ENCODE measurements around the gene RNF212.

The RNF212 gene

DNA sequence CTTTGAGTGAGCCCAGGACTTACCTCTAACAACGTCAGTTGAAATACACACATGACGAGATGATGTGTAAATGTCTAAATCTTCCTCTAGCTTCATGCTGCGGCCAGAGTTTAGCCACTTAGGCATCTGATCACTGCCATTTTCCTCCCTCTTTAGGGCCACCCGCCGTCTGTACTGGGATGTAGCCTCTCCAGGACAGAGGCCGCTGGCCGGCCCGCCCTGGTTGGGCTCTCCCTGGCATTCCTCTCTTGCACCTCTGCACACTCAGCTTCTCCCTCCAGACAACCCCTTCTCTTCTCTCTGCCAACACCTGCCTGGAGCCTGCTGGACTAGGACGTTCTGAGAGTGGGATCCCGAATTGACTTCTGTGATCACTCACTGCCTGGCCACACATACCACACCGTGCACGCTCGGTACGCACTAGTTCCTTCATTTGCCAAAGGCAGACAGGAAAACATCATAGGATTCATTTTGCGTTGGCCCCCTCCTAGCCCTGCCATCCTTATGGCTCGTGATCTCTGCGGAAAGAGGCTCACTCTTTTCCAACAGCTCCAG is 33.6 kb downstream of the RNF212 start:
- no peak overlapping the region for H3K9ac ChIP-seq (ENCODE audit: low read length)
- no peak overlapping the region for H3K4me3 ChIP-seq (ENCODE audit: low read depth, low read length)
- H3K36me3 ChIP-seq (ENCODE audit: control insufficient read depth, insufficient read depth, low read length) = no peaks in the 10 kb centered on the region
- no peaks in the 10 kb centered on the region for H3K9me3 ChIP-seq (ENCODE audit: control insufficient read depth, insufficient read depth, low read depth, low read length)
- H3K27ac ChIP-seq (ENCODE audit: low read depth, low read length) = no peak overlapping the region
- no peaks in the 10 kb centered on the region; the same call in 1 of the 2 replicates for H3K27me3 ChIP-seq (ENCODE audit: control insufficient read depth, insufficient read depth, low read length)
- no peaks in the 10 kb centered on the region for H3K4me1 ChIP-seq (ENCODE audit: control insufficient read depth, insufficient read depth, low read length)

GRCh38 chr4:1078490-1078889 is 34.9 kb downstream of the RNF212 start:
- Histone ChIP-seq H3K27me3 (ENCODE audit: control insufficient read depth, insufficient read depth, low read length) (peaks cover 6% of the 10 kb centered on the region; the same call in 1 of the 2 replicates), H3K27ac (ENCODE audit: low read depth, low read length) (no peak overlapping the region), H3K9ac (ENCODE audit: low read length) (no peak overlapping the region), H3K36me3 (ENCODE audit: control insufficient read depth, insufficient read depth, low read length) (no peaks in the 10 kb centered on the region), H3K9me3 (ENCODE audit: control insufficient read depth, insufficient read depth, low read depth, low read length) (no peaks in the 10 kb centered on the region), H3K4me1 (ENCODE audit: control insufficient read depth, insufficient read depth, low read length) (no peaks in the 10 kb centered on the region), H3K4me3 (ENCODE audit: low read depth, low read length) (no peak overlapping the region)

- Histone ChIP-seq H3K4me1 (ENCODE audit: control insufficient read depth, insufficient read depth, low read length) (no peaks in the 10 kb centered on the region), H3K9me3 (ENCODE audit: control insufficient read depth, insufficient read depth, low read depth, low read length) (no peaks in the 10 kb centered on the region), H3K36me3 (ENCODE audit: control insufficient read depth, insufficient read depth, low read length) (no peaks in the 10 kb centered on the region), H3K27ac (ENCODE audit: low read depth, low read length) (no peak overlapping the region), H3K4me3 (ENCODE audit: low read depth, low read length) (no peak overlapping the region), H3K9ac (ENCODE audit: low read length) (no peak overlapping the region), H3K27me3 (ENCODE audit: control insufficient read depth, insufficient read depth, low read length) (peaks cover 6% of the 10 kb centered on the region; the same call in 1 of the 2 replicates)
Observed at GRCh38 chr4:1077711-1078477, 35.5 kb downstream of the RNF212 start.

- Histone ChIP-seq H3K4me1 (ENCODE audit: control insufficient read depth, insufficient read depth, low read length) (no peaks in the 10 kb centered on the region), H3K9me3 (ENCODE audit: control insufficient read depth, insufficient read depth, low read depth, low read length) (0 out of 2 replicates have a peak, but pooled peaks cover 2% of the 10 kb centered on the region), H3K9ac (ENCODE audit: low read length) (no peak overlapping the region), H3K27ac (ENCODE audit: low read depth, low read length) (no peak overlapping the region), H3K27me3 (ENCODE audit: control insufficient read depth, insufficient read depth, low read length) (peaks cover 6% of the 10 kb centered on the region; the same call in 1 of the 2 replicates), H3K4me3 (ENCODE audit: low read depth, low read length) (no peak overlapping the region), H3K36me3 (ENCODE audit: control insufficient read depth, insufficient read depth, low read length) (no peaks in the 10 kb centered on the region)
Observed at GRCh38 chr4:1075809-1076699, 37.3 kb downstream of the RNF212 start.

DNA sequence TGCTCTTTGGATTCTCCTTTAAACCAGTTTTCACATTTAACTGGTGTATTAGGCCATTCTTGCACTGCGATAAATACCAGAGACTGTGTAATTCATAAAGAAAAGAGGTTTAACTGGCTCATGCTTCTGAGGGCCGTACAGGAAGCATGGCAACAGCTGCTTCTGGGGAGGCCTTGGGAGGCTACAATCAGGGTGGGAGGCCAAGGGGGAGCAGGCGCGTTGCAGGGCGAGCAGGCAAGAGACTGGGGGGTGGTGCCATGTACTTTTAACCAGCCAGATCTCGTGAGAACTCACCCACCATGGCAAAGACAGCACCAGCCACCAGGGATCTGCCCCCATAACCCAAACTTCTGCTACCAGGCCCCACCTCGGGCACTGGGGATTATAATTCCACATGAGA is 38.1 kb downstream of the RNF212 start:
- no peak overlapping the region for H3K9ac ChIP-seq (ENCODE audit: low read length)
- peaks cover 6% of the 10 kb centered on the region; the same call in 1 of the 2 replicates for H3K27me3 ChIP-seq (ENCODE audit: control insufficient read depth, insufficient read depth, low read length)
- no peaks in the 10 kb centered on the region for H3K4me1 ChIP-seq (ENCODE audit: control insufficient read depth, insufficient read depth, low read length)
- no peak overlapping the region for H3K4me3 ChIP-seq (ENCODE audit: low read depth, low read length)
- H3K27ac ChIP-seq (ENCODE audit: low read depth, low read length) = no peak overlapping the region
- 0 out of 2 replicates have a peak, but pooled peaks cover 2% of the 10 kb centered on the region for H3K9me3 ChIP-seq (ENCODE audit: control insufficient read depth, insufficient read depth, low read depth, low read length)
- H3K36me3 ChIP-seq (ENCODE audit: control insufficient read depth, insufficient read depth, low read length) = no peaks in the 10 kb centered on the region

- H3K27me3 ChIP-seq (ENCODE audit: control insufficient read depth, insufficient read depth, low read length) = peaks cover 6% of the 10 kb centered on the region; the same call in 1 of the 2 replicates
- no peaks in the 10 kb centered on the region for H3K4me1 ChIP-seq (ENCODE audit: control insufficient read depth, insufficient read depth, low read length)
- no peak overlapping the region for H3K9ac ChIP-seq (ENCODE audit: low read length)
- no peak overlapping the region for H3K4me3 ChIP-seq (ENCODE audit: low read depth, low read length)
- H3K9me3 ChIP-seq (ENCODE audit: control insufficient read depth, insufficient read depth, low read depth, low read length) = 0 out of 2 replicates have a peak, but pooled peaks cover 2% of the 10 kb centered on the region
- H3K27ac ChIP-seq (ENCODE audit: low read depth, low read length) = no peak overlapping the region
- no peaks in the 10 kb centered on the region for H3K36me3 ChIP-seq (ENCODE audit: control insufficient read depth, insufficient read depth, low read length)
Observed at GRCh38 chr4:1074077-1074476, 39.3 kb downstream of the RNF212 start.

DNA sequence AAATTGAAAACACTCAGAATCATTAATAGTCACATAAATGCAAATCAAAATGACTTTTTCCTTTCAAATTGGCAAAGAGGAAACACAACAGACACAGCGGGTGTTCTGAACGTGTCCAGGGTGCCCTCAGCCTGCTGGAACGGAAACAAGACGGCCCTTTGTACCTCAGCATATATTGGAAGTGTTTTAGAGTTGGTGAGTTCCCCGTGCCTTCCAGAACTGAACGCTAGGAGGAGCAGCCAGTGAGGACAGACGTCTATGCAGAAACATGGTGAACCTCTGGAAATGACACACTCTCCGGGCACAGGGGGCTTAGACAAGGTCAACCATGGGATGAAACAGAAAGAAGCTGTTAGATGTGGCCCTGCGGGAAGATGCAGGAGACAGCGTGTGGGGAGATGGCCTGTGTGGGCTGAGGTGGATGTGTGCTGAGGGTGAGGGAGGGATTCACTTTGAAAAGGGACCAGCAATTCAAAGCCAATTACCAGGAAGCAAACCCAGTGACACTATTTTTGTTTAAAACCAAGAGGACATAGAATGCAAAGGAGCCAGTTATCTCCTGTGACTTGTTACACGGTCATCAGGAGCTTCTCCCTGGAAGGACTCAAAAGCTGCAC is 40.4 kb downstream of the RNF212 start:
- Histone ChIP-seq H3K9me3 (ENCODE audit: control insufficient read depth, insufficient read depth, low read depth, low read length) (0 out of 2 replicates have a peak, but pooled peaks cover 2% of the 10 kb centered on the region), H3K9ac (ENCODE audit: low read length) (no peak overlapping the region), H3K27ac (ENCODE audit: low read depth, low read length) (no peak overlapping the region), H3K36me3 (ENCODE audit: control insufficient read depth, insufficient read depth, low read length) (no peaks in the 10 kb centered on the region), H3K27me3 (ENCODE audit: control insufficient read depth, insufficient read depth, low read length) (peaks cover 15% of the 10 kb centered on the region; the same call in 1 of the 2 replicates), H3K4me1 (ENCODE audit: control insufficient read depth, insufficient read depth, low read length) (no peaks in the 10 kb centered on the region), H3K4me3 (ENCODE audit: low read depth, low read length) (no peak overlapping the region)

- Histone ChIP-seq H3K36me3 (ENCODE audit: control insufficient read depth, insufficient read depth, low read length) (no peaks in the 10 kb centered on the region), H3K27ac (ENCODE audit: low read depth, low read length) (no peak overlapping the region), H3K9me3 (ENCODE audit: control insufficient read depth, insufficient read depth, low read depth, low read length) (0 out of 2 replicates have a peak, but pooled peaks cover 2% of the 10 kb centered on the region), H3K4me1 (ENCODE audit: control insufficient read depth, insufficient read depth, low read length) (no peaks in the 10 kb centered on the region), H3K27me3 (ENCODE audit: control insufficient read depth, insufficient read depth, low read length) (peaks cover 19% of the 10 kb centered on the region), H3K9ac (ENCODE audit: low read length) (no peak overlapping the region), H3K4me3 (ENCODE audit: low read depth, low read length) (no peak overlapping the region)
Observed at GRCh38 chr4:1069394-1069793, 44.0 kb downstream of the RNF212 start.

DNA sequence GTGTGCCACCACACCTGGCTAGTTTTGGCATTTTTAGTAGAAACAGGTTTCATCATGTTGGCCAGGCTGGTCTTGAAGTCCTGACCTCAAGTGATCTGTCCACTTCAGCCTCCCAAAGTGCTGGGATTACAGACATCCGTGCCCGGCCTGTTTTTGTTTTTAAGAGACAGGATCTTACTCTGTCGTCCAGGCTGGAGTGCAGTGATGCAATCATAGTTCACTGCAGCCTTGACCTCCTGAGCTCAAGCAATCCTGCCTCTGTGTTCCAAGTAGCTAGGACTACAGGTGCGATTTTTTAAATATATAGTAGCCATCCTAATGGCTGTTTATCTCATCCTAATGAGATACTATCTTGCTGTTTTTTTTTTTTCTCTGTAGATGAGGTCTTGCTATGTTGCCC is 47.6 kb downstream of the RNF212 start:
- H3K9me3 ChIP-seq (ENCODE audit: control insufficient read depth, insufficient read depth, low read depth, low read length) = no peaks in the 10 kb centered on the region
- no peaks in the 10 kb centered on the region for H3K4me1 ChIP-seq (ENCODE audit: control insufficient read depth, insufficient read depth, low read length)
- no peak overlapping the region for H3K4me3 ChIP-seq (ENCODE audit: low read depth, low read length)
- H3K27me3 ChIP-seq (ENCODE audit: control insufficient read depth, insufficient read depth, low read length) = peaks cover 20% of the 10 kb centered on the region
- no peaks in the 10 kb centered on the region for H3K36me3 ChIP-seq (ENCODE audit: control insufficient read depth, insufficient read depth, low read length)
- no peak overlapping the region for H3K9ac ChIP-seq (ENCODE audit: low read length)
- no peak overlapping the region for H3K27ac ChIP-seq (ENCODE audit: low read depth, low read length)

- Histone ChIP-seq H3K27ac (ENCODE audit: low read depth, low read length) (no peak overlapping the region), H3K9ac (ENCODE audit: low read length) (no peak overlapping the region), H3K4me3 (ENCODE audit: low read depth, low read length) (no peak overlapping the region), H3K4me1 (ENCODE audit: control insufficient read depth, insufficient read depth, low read length) (no peaks in the 10 kb centered on the region), H3K9me3 (ENCODE audit: control insufficient read depth, insufficient read depth, low read depth, low read length) (no peaks in the 10 kb centered on the region), H3K27me3 (ENCODE audit: control insufficient read depth, insufficient read depth, low read length) (peaks cover 25% of the 10 kb centered on the region), H3K36me3 (ENCODE audit: control insufficient read depth, insufficient read depth, low read length) (no peaks in the 10 kb centered on the region)
Observed at GRCh38 chr4:1062419-1062818, 50.9 kb downstream of the RNF212 start.

Data from HUES6 (cell line).